ENCODE measurements around the gene SLC31A1. TPM values are rescaled to one million over a fixed set of nuclear protein-coding genes. Genes with fewer than 3 reads are reported as not detected.
A peak's percentile ranks its signal among the peaks of the same experiment; 100 is the strongest.

Gene SLC31A1
- total and polyA plus RNA-seq, 2 of the 8 experiments (the other 6 are each of a cell fraction or from before 2014, with no cell fraction given), result 23.9 to 40.8 TPM

DNA sequence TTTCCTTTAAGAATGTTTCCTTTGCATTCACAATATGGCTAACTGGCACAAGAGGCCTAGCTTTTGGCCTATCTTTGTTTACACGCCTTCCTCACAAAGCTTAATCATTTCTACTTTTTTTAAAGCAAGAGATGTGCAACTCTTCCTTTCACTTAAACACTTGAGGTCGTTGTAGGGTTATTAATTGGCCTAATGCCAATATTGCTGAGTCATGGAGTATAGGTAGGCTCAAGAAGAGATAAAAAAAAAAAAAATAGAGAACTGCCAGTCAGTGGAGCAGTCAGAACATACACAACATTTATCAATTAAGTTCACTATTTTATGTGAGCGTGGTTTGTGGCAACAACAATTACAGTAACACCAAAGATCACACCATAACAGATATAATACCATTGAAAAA is 6.2 kb upstream of the SLC31A1 start:
- no peak overlapping the region for H2AK5ac ChIP-seq (ENCODE audit: low read depth, low read length)
- no peak overlapping the region for H3K14ac ChIP-seq (ENCODE audit: insufficient read length)
- H3K4me2 ChIP-seq (ENCODE audit: insufficient read depth in 1 of 2, low read depth in 2 of 2, low read length in 2 of 2), result no peak overlapping the region
- no peak overlapping the region for H2BK5ac ChIP-seq (ENCODE audit: low read depth, low read length)
- H3K79me1 ChIP-seq (ENCODE audit: low read depth, low read length), result peaks cover 4% of the 10 kb centered on the region; the same call in 1 of the 2 replicates
- no peak overlapping the region for H3K27ac ChIP-seq (ENCODE audit: low read depth, low read length)
- H2BK12ac ChIP-seq (ENCODE audit: low read depth, low read length), result no peak overlapping the region
- H4K5ac ChIP-seq (ENCODE audit: insufficient read length, low read depth, low read length), result no peak overlapping the region
- no peaks in the 10 kb centered on the region for H4K20me1 ChIP-seq (replicated peaks in 1 of 2; ENCODE audit: control insufficient read depth in 1 of 2, insufficient read depth in 2 of 2, low read length in 2 of 2)
- H3K36me3 ChIP-seq (ENCODE audit: control insufficient read depth in 2 of 4, insufficient read depth in 4 of 4, low read length in 3 of 4), result no peaks in the 10 kb centered on the region; a peak in 1 of 8 replicates
- no peak overlapping the region for H4K8ac ChIP-seq (ENCODE audit: extremely low read depth, insufficient read depth, low read length)
- H3K9ac ChIP-seq (replicated peaks in 1 of 4; ENCODE audit: extremely low read depth in 1 of 4, low read depth in 3 of 4, low read length in 3 of 4), result no peak overlapping the region
- H2AFZ ChIP-seq (ENCODE audit: low read length), result no peak overlapping the region
- FAIRE-seq (no peak), DNase-seq (ENCODE audit: low read depth in 1 of 2, low spot score in 2 of 2) (no peak)
- H3K4me1 ChIP-seq (replicated peaks in 1 of 4; ENCODE audit: control insufficient read depth in 3 of 4, insufficient read depth in 4 of 4, low read length in 3 of 4), result peaks cover 0 to 5% (median 0%) of the 10 kb centered on the region in 4 experiments; a peak in 3 of 7 replicates
- no peak overlapping the region for H3K56ac ChIP-seq (replicated peaks; ENCODE audit: insufficient read length, low read depth, low read length)
- H3K9me3 ChIP-seq (ENCODE audit: insufficient read depth in 2 of 2, low read depth in 1 of 2, low read length in 1 of 2), result no peaks in the 10 kb centered on the region
- CTCF ChIA-PET (ENCODE audit: partially characterized antibody), result no interaction called here
- H3K23me2 ChIP-seq (ENCODE audit: low read depth, low read length), result no peaks in the 10 kb centered on the region
- H3K4me3 ChIP-seq (ENCODE audit: extremely low read depth in 1 of 4, insufficient read depth in 2 of 4, low read depth in 3 of 4, low read length in 4 of 4), result no peak overlapping the region
- peaks cover 3 to 22% of the 10 kb centered on the region in 2 experiments; a peak in 3 of 4 replicates for H3K79me2 ChIP-seq (ENCODE audit: control insufficient read depth in 1 of 2, insufficient read depth in 2 of 2, low read length in 2 of 2)
- no peak overlapping the region for H2BK20ac ChIP-seq (ENCODE audit: low read length)
- POLR2A ChIA-PET (ENCODE audit: partially characterized antibody), result no interaction called here
- peak; percentile 53; the same call in 1 of the 2 replicates for TF ChIP-seq MAFK (IDR thresholded peaks at IDR 0.05; ENCODE audit: low read depth, low read length)
- TF ChIP-seq BACH1 (IDR thresholded peaks at IDR 0.05; ENCODE audit: low read length), result peak; percentile 43; the same call in 1 of the 2 replicates
- no peak for TF ChIP-seq E2F6 (IDR thresholded peaks at IDR 0.05)
- H3K18ac ChIP-seq (ENCODE audit: extremely low read depth, low read length), result no peak overlapping the region
- no peaks in the 10 kb centered on the region for H3K27me3 ChIP-seq (replicated peaks in 1 of 4; ENCODE audit: control insufficient read depth in 3 of 4, extremely low read depth in 1 of 4, insufficient read depth in 3 of 4, low read length in 3 of 4)
- H3K23ac ChIP-seq (ENCODE audit: insufficient read length), result no peak overlapping the region
- H3K4ac ChIP-seq (replicated peaks; ENCODE audit: insufficient read length, low read depth, low read length), result no peak overlapping the region
- no peak overlapping the region for H4K91ac ChIP-seq (replicated peaks; ENCODE audit: insufficient read length, low read length)
- no peak overlapping the region for H2BK120ac ChIP-seq (replicated peaks; ENCODE audit: low read depth, low read length)
- no peak overlapping the region for H2BK15ac ChIP-seq (ENCODE audit: low read length)
- WGBS, 2 experiments (ENCODE audit: extremely low coverage in 1 of 2, insufficient coverage in 1 of 2, insufficient read length in 1 of 2, insufficient replicate concordance in 2 of 2, low coverage in 1 of 2, low lambda C conversion rate in 2 of 2, missing lambda C conversion rate in 1 of 2), result 90% methylated on average over 3 of the region's 3 CpGs; no CpG with 5 or more reads in 1 of the 2 experiments
